ENCODE measurements around the gene BACE2.

DNA sequence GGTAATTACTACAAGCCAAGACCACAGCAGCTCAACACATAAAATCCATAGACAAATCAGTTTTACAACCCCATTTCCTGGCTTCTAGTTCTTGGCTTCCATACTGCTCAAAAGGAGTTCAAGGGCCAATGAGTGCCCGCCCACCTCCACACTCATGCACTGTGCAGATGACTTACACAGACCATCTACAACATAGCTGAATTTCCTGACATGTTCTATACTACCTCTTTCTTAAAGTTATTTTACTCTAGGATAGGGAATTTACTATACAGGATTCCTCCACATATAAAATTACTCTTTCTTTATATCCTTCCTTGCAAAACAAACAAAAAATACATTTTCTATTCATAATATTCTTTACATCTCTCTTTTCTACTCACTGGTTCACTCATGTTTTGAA lies 14.6 kb downstream of the BACE2 start:
- TF ChIP-seq, protein P1, sequence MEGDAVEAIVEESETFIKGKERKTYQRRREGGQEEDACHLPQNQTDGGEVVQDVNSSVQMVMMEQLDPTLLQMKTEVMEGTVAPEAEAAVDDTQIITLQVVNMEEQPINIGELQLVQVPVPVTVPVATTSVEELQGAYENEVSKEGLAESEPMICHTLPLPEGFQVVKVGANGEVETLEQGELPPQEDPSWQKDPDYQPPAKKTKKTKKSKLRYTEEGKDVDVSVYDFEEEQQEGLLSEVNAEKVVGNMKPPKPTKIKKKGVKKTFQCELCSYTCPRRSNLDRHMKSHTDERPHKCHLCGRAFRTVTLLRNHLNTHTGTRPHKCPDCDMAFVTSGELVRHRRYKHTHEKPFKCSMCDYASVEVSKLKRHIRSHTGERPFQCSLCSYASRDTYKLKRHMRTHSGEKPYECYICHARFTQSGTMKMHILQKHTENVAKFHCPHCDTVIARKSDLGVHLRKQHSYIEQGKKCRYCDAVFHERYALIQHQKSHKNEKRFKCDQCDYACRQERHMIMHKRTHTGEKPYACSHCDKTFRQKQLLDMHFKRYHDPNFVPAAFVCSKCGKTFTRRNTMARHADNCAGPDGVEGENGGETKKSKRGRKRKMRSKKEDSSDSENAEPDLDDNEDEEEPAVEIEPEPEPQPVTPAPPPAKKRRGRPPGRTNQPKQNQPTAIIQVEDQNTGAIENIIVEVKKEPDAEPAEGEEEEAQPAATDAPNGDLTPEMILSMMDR (IDR thresholded peaks at IDR 0.05; ENCODE audit: insufficient read depth, low read length, poor library complexity, severe bottlenecking): no peak
- TF ChIP-seq EZH2phosphoT487 (conservative IDR thresholded peaks at IDR 0.05; ENCODE audit: low read length): no peak
